ENCODE data around the gene DHX34. TPM values are rescaled to one million over a fixed set of nuclear protein-coding genes. Genes with fewer than 3 reads are reported as not detected.

DHX34 gene
- total RNA-seq, 2 donors from 2014 or later = 20.4 to 21.3 TPM

DNA sequence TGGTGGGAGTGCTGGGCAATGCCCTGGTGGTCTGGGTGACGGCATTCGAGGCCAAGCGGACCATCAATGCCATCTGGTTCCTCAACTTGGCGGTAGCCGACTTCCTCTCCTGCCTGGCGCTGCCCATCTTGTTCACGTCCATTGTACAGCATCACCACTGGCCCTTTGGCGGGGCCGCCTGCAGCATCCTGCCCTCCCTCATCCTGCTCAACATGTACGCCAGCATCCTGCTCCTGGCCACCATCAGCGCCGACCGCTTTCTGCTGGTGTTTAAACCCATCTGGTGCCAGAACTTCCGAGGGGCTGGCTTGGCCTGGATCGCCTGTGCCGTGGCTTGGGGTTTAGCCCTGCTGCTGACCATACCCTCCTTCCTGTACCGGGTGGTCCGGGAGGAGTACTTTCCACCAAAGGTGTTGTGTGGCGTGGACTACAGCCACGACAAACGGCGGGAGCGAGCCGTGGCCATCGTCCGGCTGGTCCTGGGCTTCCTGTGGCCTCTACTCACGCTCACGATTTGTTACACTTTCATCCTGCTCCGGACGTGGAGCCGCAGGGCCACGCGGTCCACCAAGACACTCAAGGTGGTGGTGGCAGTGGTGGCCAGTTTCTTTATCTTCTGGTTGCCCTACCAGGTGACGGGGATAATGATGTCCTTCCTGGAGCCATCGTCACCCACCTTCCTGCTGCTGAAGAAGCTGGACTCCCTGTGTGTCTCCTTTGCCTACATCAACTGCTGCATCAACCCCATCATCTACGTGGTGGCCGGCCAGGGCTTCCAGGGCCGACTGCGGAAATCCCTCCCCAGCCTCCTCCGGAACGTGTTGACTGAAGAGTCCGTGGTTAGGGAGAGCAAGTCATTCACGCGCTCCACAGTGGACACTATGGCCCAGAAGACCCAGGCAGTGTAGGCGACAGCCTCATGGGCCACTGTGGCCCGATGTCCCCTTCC lies 28.9 kb upstream of the DHX34 start:
- Histone ChIP-seq H3K36me3 (no peaks in the 10 kb centered on the region), H3K4me1 (ENCODE audit: control insufficient read depth in 1 of 2, low read depth in 2 of 2) (peaks cover 0 to 4% of the 10 kb centered on the region in 2 donors), H3K9me3 (no peaks in the 10 kb centered on the region), H3K4me3 (no peak overlapping the region), H3K27ac (no peak overlapping the region), H3K27me3 (replicated peaks; ENCODE audit: insufficient read depth) (no peaks in the 10 kb centered on the region)
- TF ChIP-seq, protein P1, sequence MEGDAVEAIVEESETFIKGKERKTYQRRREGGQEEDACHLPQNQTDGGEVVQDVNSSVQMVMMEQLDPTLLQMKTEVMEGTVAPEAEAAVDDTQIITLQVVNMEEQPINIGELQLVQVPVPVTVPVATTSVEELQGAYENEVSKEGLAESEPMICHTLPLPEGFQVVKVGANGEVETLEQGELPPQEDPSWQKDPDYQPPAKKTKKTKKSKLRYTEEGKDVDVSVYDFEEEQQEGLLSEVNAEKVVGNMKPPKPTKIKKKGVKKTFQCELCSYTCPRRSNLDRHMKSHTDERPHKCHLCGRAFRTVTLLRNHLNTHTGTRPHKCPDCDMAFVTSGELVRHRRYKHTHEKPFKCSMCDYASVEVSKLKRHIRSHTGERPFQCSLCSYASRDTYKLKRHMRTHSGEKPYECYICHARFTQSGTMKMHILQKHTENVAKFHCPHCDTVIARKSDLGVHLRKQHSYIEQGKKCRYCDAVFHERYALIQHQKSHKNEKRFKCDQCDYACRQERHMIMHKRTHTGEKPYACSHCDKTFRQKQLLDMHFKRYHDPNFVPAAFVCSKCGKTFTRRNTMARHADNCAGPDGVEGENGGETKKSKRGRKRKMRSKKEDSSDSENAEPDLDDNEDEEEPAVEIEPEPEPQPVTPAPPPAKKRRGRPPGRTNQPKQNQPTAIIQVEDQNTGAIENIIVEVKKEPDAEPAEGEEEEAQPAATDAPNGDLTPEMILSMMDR (IDR thresholded peaks at IDR 0.05) = no peak
- DNase-seq (ENCODE audit: low spot score) (no peak), ATAC-seq (ENCODE audit: insufficient number of reproducible peaks, low FRiP score, low read depth) (no peak)

- DNase-seq (ENCODE audit: low spot score) (no peak), ATAC-seq (ENCODE audit: insufficient number of reproducible peaks, low FRiP score, low read depth) (no peak)
- no peaks in the 10 kb centered on the region for H3K9me3 ChIP-seq
- no peaks in the 10 kb centered on the region for H3K36me3 ChIP-seq
- TF ChIP-seq, protein P1 (IDR thresholded peaks at IDR 0.05) = no peak
- no peaks in the 10 kb centered on the region for H3K4me1 ChIP-seq (ENCODE audit: control insufficient read depth in 1 of 2, low read depth in 2 of 2)
- no peak overlapping the region for H3K4me3 ChIP-seq
- no peak overlapping the region for H3K27ac ChIP-seq
- no peaks in the 10 kb centered on the region for H3K27me3 ChIP-seq (replicated peaks; ENCODE audit: insufficient read depth)
These were observed 27.5 kb upstream of the DHX34 start for GRCh38 chr19:47321630-47322029.

DNA sequence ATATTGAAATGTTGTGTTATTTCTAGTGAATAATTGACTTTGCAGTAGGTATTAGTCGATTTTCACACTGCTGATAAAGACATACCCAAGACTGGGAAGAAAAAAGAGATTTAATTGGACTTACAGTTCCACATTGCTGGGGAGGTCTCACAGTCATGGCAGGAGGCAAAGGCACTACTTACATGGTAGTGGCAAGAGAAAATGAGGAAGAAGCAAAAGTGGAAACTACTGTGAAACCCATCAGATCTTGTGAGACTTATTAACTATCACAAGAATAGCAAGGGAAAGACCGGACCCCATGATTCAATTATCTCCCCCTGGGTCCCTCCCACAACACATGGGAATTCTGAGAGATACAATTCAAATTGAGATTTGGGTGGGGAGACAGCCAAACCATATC lies 27.1 kb upstream of the DHX34 start:
- Histone ChIP-seq H3K9me3 (no peaks in the 10 kb centered on the region), H3K27ac (no peak overlapping the region), H3K4me3 (no peak overlapping the region), H3K27me3 (replicated peaks; ENCODE audit: insufficient read depth) (no peaks in the 10 kb centered on the region), H3K36me3 (no peaks in the 10 kb centered on the region), H3K4me1 (ENCODE audit: control insufficient read depth in 1 of 2, low read depth in 2 of 2) (no peaks in the 10 kb centered on the region)
- ATAC-seq (ENCODE audit: insufficient number of reproducible peaks, low FRiP score, low read depth) = no peak
- TF ChIP-seq, protein P1 (IDR thresholded peaks at IDR 0.05) = no peak
- no peak for DNase-seq (ENCODE audit: low spot score)

DNA sequence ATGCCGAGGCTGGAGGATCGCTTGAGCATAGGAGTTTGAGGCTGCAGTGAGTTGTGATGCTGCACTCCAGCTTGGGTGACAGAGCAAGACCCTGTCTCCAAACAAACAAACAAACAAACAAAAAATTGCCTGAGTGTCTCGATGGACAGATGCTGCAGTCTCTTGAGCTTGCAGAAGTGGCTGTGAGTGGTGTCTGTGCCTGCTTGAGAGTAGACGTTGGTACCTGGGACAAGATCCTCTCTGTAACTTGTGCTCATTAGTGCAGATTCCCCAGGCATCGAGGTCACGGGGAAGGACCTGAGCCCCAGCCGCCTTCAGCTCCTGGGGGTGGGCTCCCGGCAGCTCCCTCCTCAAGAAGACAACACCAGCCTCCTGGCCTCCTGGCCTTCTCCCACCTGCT lies 25.7 kb upstream of the DHX34 start:
- Histone ChIP-seq H3K9me3 (no peaks in the 10 kb centered on the region), H3K4me1 (ENCODE audit: control insufficient read depth in 1 of 2, low read depth in 2 of 2) (no peaks in the 10 kb centered on the region), H3K27ac (peak overlapping the region in 1 of 2 donors; percentile 55), H3K4me3 (peak overlapping the region; percentile 44), H3K27me3 (replicated peaks; ENCODE audit: insufficient read depth) (no peaks in the 10 kb centered on the region), H3K36me3 (no peaks in the 10 kb centered on the region)
- DNase-seq (ENCODE audit: low spot score) (no peak), ATAC-seq (ENCODE audit: insufficient number of reproducible peaks, low FRiP score, low read depth) (no peak)
- TF ChIP-seq, protein P1 (IDR thresholded peaks at IDR 0.05) = no peak

DNA sequence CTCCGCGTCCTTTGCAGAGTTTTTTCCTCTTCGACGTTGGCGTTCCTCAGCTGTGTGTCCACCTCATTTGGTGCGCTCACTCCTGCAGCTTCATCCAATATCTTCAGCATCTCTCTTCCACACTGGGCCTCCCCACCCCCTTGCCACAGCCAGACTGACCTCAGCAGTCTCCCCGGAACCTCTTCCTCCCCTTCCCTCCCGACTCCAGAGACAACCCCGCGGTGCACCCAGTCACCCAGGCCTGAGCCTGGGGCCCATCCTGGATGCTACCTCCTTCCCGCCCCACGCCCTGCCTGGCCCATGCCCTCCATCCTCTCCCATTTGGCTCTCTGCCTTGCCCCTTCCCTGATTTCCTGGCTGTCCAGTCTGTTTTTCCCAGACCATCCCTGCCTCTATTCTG lies 25.2 kb upstream of the DHX34 start:
- no peak for DNase-seq (ENCODE audit: low spot score)
- no peak for ATAC-seq (ENCODE audit: insufficient number of reproducible peaks, low FRiP score, low read depth)
- Histone ChIP-seq H3K9me3 (no peaks in the 10 kb centered on the region), H3K27ac (peak overlapping the region in 1 of 2 donors; percentile 55), H3K27me3 (replicated peaks; ENCODE audit: insufficient read depth) (no peaks in the 10 kb centered on the region), H3K4me3 (peak overlapping the region; percentile 44), H3K4me1 (ENCODE audit: control insufficient read depth in 1 of 2, low read depth in 2 of 2) (no peaks in the 10 kb centered on the region), H3K36me3 (no peaks in the 10 kb centered on the region)
- TF ChIP-seq, protein P1 (IDR thresholded peaks at IDR 0.05) = no peak
